Mesenchymal stem cell (in vitro differentiated cells and primary cell): ENCODE measurements around the gene SENP7.

ENCODE experiments used
- DNase-seq: peaks from one replicate; pipeline ENCODE4 v3.0.0-alpha.2; 2013
- H2AFZ ChIP-seq: one replicate; pipeline ENCODE4 v1.6.1; 2013; ENCODE audit warnings: low read depth, mild to moderate bottlenecking, control low read depth, inconsistent platforms, low read length, moderate library complexity
- H2AK5ac ChIP-seq: 2 replicates; pipeline ENCODE4 v1.6.1; 2013; ENCODE audit warnings: low read length, moderate library complexity, mild to moderate bottlenecking, inconsistent platforms; ENCODE audit not compliant: severe bottlenecking
- H2BK120ac ChIP-seq: one replicate; pipeline ENCODE4 v1.6.1; 2013; ENCODE audit warnings: low read depth, mild to moderate bottlenecking, inconsistent platforms, low read length, moderate library complexity
- H2BK12ac ChIP-seq, 2 experiments: one replicate each; pipeline ENCODE4 v1.6.1; 2013; ENCODE audit warnings: inconsistent platforms in 2 of 2, low read length in 2 of 2, mild to moderate bottlenecking in 2 of 2, moderate library complexity in 2 of 2, control low read depth in 1 of 2
- H2BK15ac ChIP-seq: one replicate; pipeline ENCODE4 v1.6.1; 2013; ENCODE audit warnings: mild to moderate bottlenecking, low read depth, inconsistent platforms; ENCODE audit not compliant: poor library complexity, severe bottlenecking
- H2BK5ac ChIP-seq: 2 replicates; pipeline ENCODE4 v1.6.1; 2013; ENCODE audit warnings: low read depth, mild to moderate bottlenecking, low read length, control low read depth, inconsistent platforms; ENCODE audit not compliant: poor library complexity, severe bottlenecking
- H3K14ac ChIP-seq, 2 experiments: one replicate each; pipeline ENCODE4 v1.6.1; 2013; ENCODE audit warnings: inconsistent platforms in 2 of 2, low read length in 2 of 2, control low read depth in 1 of 2, mild to moderate bottlenecking in 1 of 2, moderate library complexity in 1 of 2
- H3K18ac ChIP-seq, 2 experiments: one replicate each; pipeline ENCODE4 v1.6.1; 2013; ENCODE audit warnings: inconsistent platforms in 2 of 2, low read length in 2 of 2, control low read depth in 1 of 2, low read depth in 1 of 2, mild to moderate bottlenecking in 1 of 2
- H3K23ac ChIP-seq, 2 experiments: one replicate each; pipeline ENCODE4 v1.6.1; 2013; ENCODE audit warnings: inconsistent platforms in 2 of 2, low read length in 2 of 2, mild to moderate bottlenecking in 2 of 2, moderate library complexity in 2 of 2, control low read depth in 1 of 2
- H3K27ac ChIP-seq: 2 replicates; pipeline ENCODE4 v1.5.1; 2013; ENCODE audit warnings: mild to moderate bottlenecking, moderate library complexity, low read length, control low read depth, inconsistent platforms; ENCODE audit not compliant: poor library complexity, severe bottlenecking
- H3K27me3 ChIP-seq, 2 experiments: 2 replicates each; pipeline versions ENCODE4 v1.6.1 to v1.7.0; 2013; ENCODE audit warnings: low read length in 2 of 2, mild to moderate bottlenecking in 2 of 2, moderate library complexity in 2 of 2, control low read depth in 1 of 2, inconsistent platforms in 1 of 2; ENCODE audit not compliant: control insufficient read depth in 1 of 2, insufficient read depth in 1 of 2
- H3K36me3 ChIP-seq, 2 experiments: 2 replicates each; pipeline versions ENCODE4 v1.6.1 to v1.7.0; 2013; ENCODE audit warnings: low read length in 2 of 2, control low read depth in 1 of 2, inconsistent platforms in 1 of 2, low read depth in 1 of 2, mild to moderate bottlenecking in 1 of 2; ENCODE audit not compliant: insufficient read depth in 2 of 2, control insufficient read depth in 1 of 2
- H3K4ac ChIP-seq, 2 experiments: one replicate each; pipeline ENCODE4 v1.6.1; 2013; ENCODE audit warnings: inconsistent platforms in 2 of 2, low read length in 2 of 2, mild to moderate bottlenecking in 2 of 2, moderate library complexity in 2 of 2, control low read depth in 1 of 2, low read depth in 1 of 2
- H3K4me1 ChIP-seq: 2 replicates; pipeline ENCODE4 v1.6.1; 2013; ENCODE audit warnings: low read depth, low read length, control low read depth; ENCODE audit not compliant: control insufficient read depth, insufficient read depth
- H3K4me2 ChIP-seq: 2 replicates; pipeline ENCODE4 v1.6.1; 2013; ENCODE audit warnings: low read length, mild to moderate bottlenecking, inconsistent platforms; ENCODE audit not compliant: poor library complexity, severe bottlenecking
- H3K4me3 ChIP-seq, 2 experiments: 2 replicates each; pipeline versions ENCODE4 v1.5.1 to v1.7.0; 2013; ENCODE audit warnings: low read length in 2 of 2, mild to moderate bottlenecking in 2 of 2, control low read depth in 1 of 2, low read depth in 1 of 2; ENCODE audit not compliant: insufficient read depth in 1 of 2
- H3K79me1 ChIP-seq: replicated peaks from 2 replicates; pipeline ENCODE4 v1.6.1; 2013; ENCODE audit warnings: mild to moderate bottlenecking, control low read depth, low read length, inconsistent platforms; ENCODE audit not compliant: poor library complexity, severe bottlenecking
- H3K9ac ChIP-seq: 2 replicates; pipeline ENCODE4 v1.7.0; 2013; ENCODE audit warnings: mild to moderate bottlenecking, low read length, moderate library complexity
- H3K9me3 ChIP-seq: 2 replicates; pipeline ENCODE4 v1.7.0; 2013; ENCODE audit warnings: mild to moderate bottlenecking, low read length; ENCODE audit not compliant: control insufficient read depth
- H4K8ac ChIP-seq: one replicate; pipeline ENCODE4 v1.6.1; 2013; ENCODE audit warnings: inconsistent platforms, mild to moderate bottlenecking, low read length, moderate library complexity
- H4K91ac ChIP-seq: one replicate; pipeline ENCODE4 v1.6.1; 2013; ENCODE audit warnings: mild to moderate bottlenecking, low read length, inconsistent platforms
- WGBS: methylation state at CpG from one replicate; pipeline ENCODE4 v1.1.7; 2013; ENCODE audit warnings: mixed read lengths; 5-methylcytosine and 5-hydroxymethylcytosine counted together

The SENP7 gene

DNA sequence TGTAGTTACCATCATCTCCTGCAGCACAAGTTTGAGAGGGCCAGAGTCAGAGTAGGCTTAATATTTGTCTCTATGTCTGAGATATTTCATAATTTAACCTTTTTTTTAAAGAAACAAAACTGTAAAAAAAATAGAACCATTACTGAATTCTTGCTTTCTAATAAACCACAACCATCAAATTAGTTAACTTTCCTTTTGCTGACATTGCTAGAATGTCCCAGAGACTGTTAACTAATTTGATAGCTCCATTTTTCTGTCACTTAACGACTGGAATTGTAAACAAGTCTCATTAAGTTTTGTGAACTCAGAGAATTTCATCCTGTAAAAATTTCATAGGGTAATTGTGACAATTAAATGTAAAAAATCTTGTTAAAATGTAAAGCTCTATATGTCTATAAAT lies 228.3 kb downstream of the SENP7 start:
- Histone ChIP-seq H2BK120ac (no peak overlapping the region), H3K4ac (no peak overlapping the region), H4K91ac (no peak overlapping the region), H2BK5ac (no peak overlapping the region), H3K4me3 (no peak overlapping the region), H2AK5ac (no peak overlapping the region), H2BK12ac (no peak overlapping the region), H2AFZ (no peak overlapping the region), H3K4me2 (no peak overlapping the region), H3K27me3 (no peaks in the 10 kb centered on the region), H3K4me1 (no peaks in the 10 kb centered on the region), H3K27ac (no peak overlapping the region), H3K79me1 (no peaks in the 10 kb centered on the region), H3K9me3 (no peaks in the 10 kb centered on the region), H3K23ac (no peak overlapping the region), H3K18ac (no peak overlapping the region), H4K8ac (no peak overlapping the region), H2BK15ac (no peak overlapping the region), H3K36me3 (no peaks in the 10 kb centered on the region), H3K9ac (no peak overlapping the region), H3K14ac (no peak overlapping the region)
- no CpG with 5 or more reads among the region's 1 CpG for WGBS
- DNase-seq = no peak

DNA sequence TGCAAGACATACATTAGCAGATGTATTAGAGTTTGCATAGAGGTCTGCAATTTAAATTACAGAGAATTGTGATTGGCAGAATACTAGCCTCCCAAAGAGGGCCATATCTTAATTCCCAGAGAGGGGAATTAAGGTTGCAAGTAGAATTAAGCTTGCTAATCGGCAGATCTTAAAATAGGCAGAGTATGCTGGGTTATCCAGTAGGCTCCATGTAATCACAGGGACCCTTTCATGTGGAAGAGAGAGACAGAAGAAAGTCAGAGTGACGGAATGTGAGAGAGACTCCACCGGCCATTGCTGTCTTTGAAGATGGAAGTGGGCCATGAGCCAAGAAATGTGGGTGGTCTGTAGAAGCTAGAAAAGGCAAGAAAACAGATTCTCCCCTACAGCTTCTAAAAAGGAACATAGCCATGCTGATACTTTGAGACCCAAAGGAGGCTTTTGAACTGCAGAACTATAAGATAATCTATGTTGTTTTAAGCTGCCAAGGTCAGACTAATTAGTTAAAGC lies 231.4 kb downstream of the SENP7 start:
- Histone ChIP-seq H3K4me3 (no peak overlapping the region), H3K14ac (no peak overlapping the region), H2AFZ (no peak overlapping the region), H2BK15ac (no peak overlapping the region), H3K18ac (no peak overlapping the region), H3K4me1 (no peaks in the 10 kb centered on the region), H3K9ac (no peak overlapping the region), H3K36me3 (no peaks in the 10 kb centered on the region), H3K9me3 (no peaks in the 10 kb centered on the region), H4K8ac (no peak overlapping the region), H2BK120ac (no peak overlapping the region), H3K27ac (no peak overlapping the region), H2BK5ac (no peak overlapping the region), H3K27me3 (no peaks in the 10 kb centered on the region), H3K4ac (no peak overlapping the region), H3K23ac (no peak overlapping the region), H4K91ac (no peak overlapping the region), H3K79me1 (no peaks in the 10 kb centered on the region), H2AK5ac (no peak overlapping the region), H3K4me2 (no peak overlapping the region), H2BK12ac (no peak overlapping the region)
- DNase-seq = no peak
- 92% methylated on average over 3 of the region's 3 CpGs for WGBS

DNA sequence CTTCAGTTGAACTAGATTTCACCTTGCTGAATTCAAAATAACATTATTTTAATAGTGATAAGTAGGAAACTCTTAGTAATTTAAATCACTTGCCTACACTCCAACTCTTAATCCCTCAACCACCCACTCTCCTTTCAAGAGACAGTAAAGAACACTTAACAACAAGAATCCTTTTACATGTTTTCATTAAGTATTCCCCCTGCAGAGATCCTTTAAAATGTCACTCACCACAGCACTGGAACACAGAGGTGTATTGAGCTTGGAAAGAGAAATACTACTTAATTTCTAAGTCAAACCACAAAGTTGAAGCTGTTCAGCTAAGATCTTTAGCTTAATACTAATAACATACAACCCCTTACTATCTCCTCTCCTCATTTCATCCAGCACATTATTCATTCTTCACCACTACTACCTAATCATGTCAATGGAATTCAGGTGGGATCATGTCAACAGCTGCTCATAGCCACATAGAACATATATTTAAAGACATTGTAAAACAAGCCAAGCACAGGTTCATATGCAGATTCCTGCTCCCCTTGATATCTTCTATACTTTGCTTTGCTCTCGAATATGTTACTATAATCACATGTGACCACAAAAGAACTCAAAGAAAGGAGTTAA lies 233.1 kb downstream of the SENP7 start:
- Histone ChIP-seq H3K27ac (no peak overlapping the region), H2AFZ (no peak overlapping the region), H3K4me1 (no peaks in the 10 kb centered on the region), H3K27me3 (no peaks in the 10 kb centered on the region), H3K4me2 (no peak overlapping the region), H4K91ac (no peak overlapping the region), H3K4ac (no peak overlapping the region), H3K23ac (no peak overlapping the region), H3K18ac (no peak overlapping the region), H3K79me1 (no peaks in the 10 kb centered on the region), H3K36me3 (no peaks in the 10 kb centered on the region), H3K4me3 (no peak overlapping the region), H3K14ac (no peak overlapping the region), H2BK120ac (no peak overlapping the region), H3K9me3 (no peaks in the 10 kb centered on the region), H2AK5ac (no peak overlapping the region), H2BK12ac (no peak overlapping the region), H2BK5ac (no peak overlapping the region), H2BK15ac (no peak overlapping the region), H4K8ac (no peak overlapping the region), H3K9ac (no peak overlapping the region)
- DNase-seq = no peak
- no CpG with 5 or more reads among the region's 1 CpG for WGBS

DNA sequence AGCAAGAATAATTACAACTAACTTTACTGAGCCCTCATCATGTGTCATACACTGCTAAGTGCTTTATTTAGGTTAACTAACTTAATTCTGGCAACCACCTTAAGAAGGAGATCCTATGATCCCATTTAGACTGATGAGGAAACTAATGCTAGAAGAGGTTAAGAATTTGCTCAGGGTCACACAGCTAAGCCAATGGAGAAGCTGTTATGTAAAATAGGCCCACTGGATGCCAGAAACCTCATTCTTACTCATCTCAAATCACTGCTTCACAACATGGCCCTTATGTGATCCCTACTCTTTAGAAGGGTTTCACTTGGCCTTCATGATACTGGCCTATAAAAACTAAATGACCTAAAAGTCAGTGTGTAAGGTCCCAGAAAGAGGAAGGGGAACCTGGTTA lies 233.8 kb downstream of the SENP7 start:
- H3K79me1 ChIP-seq = no peaks in the 10 kb centered on the region
- no peaks in the 10 kb centered on the region for H3K4me1 ChIP-seq
- no peak for DNase-seq
- H2AFZ ChIP-seq = no peak overlapping the region
- no peak overlapping the region for H3K14ac ChIP-seq
- no peak overlapping the region for H2BK5ac ChIP-seq
- H3K9ac ChIP-seq = no peak overlapping the region
- no peak overlapping the region for H2BK12ac ChIP-seq
- no peak overlapping the region for H2BK15ac ChIP-seq
- no peak overlapping the region for H3K23ac ChIP-seq
- no peak overlapping the region for H3K18ac ChIP-seq
- no peaks in the 10 kb centered on the region for H3K27me3 ChIP-seq
- no peak overlapping the region for H2BK120ac ChIP-seq
- H3K27ac ChIP-seq = no peak overlapping the region
- no peak overlapping the region for H2AK5ac ChIP-seq
- no peak overlapping the region for H3K4ac ChIP-seq
- no peak overlapping the region for H3K4me2 ChIP-seq
- H4K8ac ChIP-seq = no peak overlapping the region
- H4K91ac ChIP-seq = no peak overlapping the region
- no peak overlapping the region for H3K4me3 ChIP-seq
- H3K36me3 ChIP-seq = no peaks in the 10 kb centered on the region
- H3K9me3 ChIP-seq = no peaks in the 10 kb centered on the region
